GOT3 (cell line): ENCODE data around the gene PDE6B.
"Not testable (repeated sequence)": the region's sequence is repeated elsewhere in the genome, so short reads cannot be mapped to it uniquely, and the experiment has no call there.

Experiments used
- DNase-seq: peaks from one replicate; lab custom pipeline; 2025; ENCODE audit warnings: mixed read lengths; lab: John Stamatoyannopoulos, UW

PDE6B gene

GRCh38 chr4:624705-625590, at the start of gene PDE6B:
TSS of gene PDE6B (plus strand) at chr4:625573. CDS start at chr4:625627, 54 bp downstream.
- DNase-seq: no peak

- no peak for DNase-seq
Measured at GRCh38 chr4:576245-576821, 49.0 kb upstream of the PDE6B start, which contains the start of gene TMEM271. TSS of gene TMEM271 (minus strand) at chr4:576295. CDS start at chr4:576062, 233 bp downstream.

GRCh38 chr4:576991-577498, 48.3 kb upstream of the PDE6B start:
- DNase-seq: no peak

- DNase-seq: no peak
Measured at GRCh38 chr4:577499-578450, 47.6 kb upstream of the PDE6B start.

- DNase-seq: no peak
Measured at GRCh38 chr4:578451-579443, 46.6 kb upstream of the PDE6B start.

- DNase-seq: no peak
Measured at GRCh38 chr4:579543-580175, 45.7 kb upstream of the PDE6B start.

GRCh38 chr4:581181-581580, 44.2 kb upstream of the PDE6B start:
- no peak for DNase-seq

- DNase-seq: no peak
Measured at GRCh38 chr4:581753-582361, 43.5 kb upstream of the PDE6B start.

GRCh38 chr4:583820-584219, 41.6 kb upstream of the PDE6B start:
- DNase-seq: no peak

- DNase-seq: no peak
Measured at GRCh38 chr4:587671-588350, 37.6 kb upstream of the PDE6B start.

- no peak for DNase-seq
Measured at GRCh38 chr4:588351-588849, 37.0 kb upstream of the PDE6B start.

GRCh38 chr4:589219-589963, 36.0 kb upstream of the PDE6B start:
- no peak for DNase-seq

- no peak for DNase-seq
Measured at GRCh38 chr4:590313-590841, 35.0 kb upstream of the PDE6B start.

- not testable (repeated sequence) for DNase-seq
Measured at GRCh38 chr4:592178-592577, 33.2 kb upstream of the PDE6B start.

GRCh38 chr4:592825-593520, 32.4 kb upstream of the PDE6B start:
- no peak for DNase-seq

GRCh38 chr4:598925-599324, 26.4 kb upstream of the PDE6B start:
- DNase-seq: no peak

- DNase-seq: no peak
Measured at GRCh38 chr4:600166-600565, 25.2 kb upstream of the PDE6B start.
